NB4 (cell line): Measurements from ENCODE around the gene AHDC1.
"Not testable (repeated sequence)": the region's sequence is repeated elsewhere in the genome, so short reads cannot be mapped to it uniquely, and the experiment has no call there.

Experiments
- DNase-seq: peaks from one replicate; pipeline ENCODE4 v3.0.0; 2010; ENCODE audit warnings: low read depth
- H3K4me3 ChIP-seq: one replicate; pipeline ENCODE4 v1.5.1; 2011; ENCODE audit warnings: mild to moderate bottlenecking, low read depth, low read length, moderate library complexity
- CTCF ChIP-seq: IDR thresholded peaks from one replicate; pipeline ENCODE4 v1.5.1; 2012; ENCODE audit warnings: low read depth, low read length
- MYC ChIP-seq: IDR thresholded peaks from 2 replicates; pipeline ENCODE4 v1.6.1; 2011; ENCODE audit warnings: low read depth, low read length
- POLR2A ChIP-seq: IDR thresholded peaks from 2 replicates; pipeline ENCODE4 v1.6.1; 2011; ENCODE audit warnings: mild to moderate bottlenecking; ENCODE audit not compliant: insufficient read length; ENCODE audit errors: extremely low read depth
- TF ChIP-seq, protein P1 (sequence below): IDR thresholded peaks from 2 replicates; pipeline ENCODE4 v1.6.1; 2011; ENCODE audit warnings: low read depth, low read length

The AHDC1 gene

GRCh38 chr1:27643600-27644368 is 39.8 kb upstream of the AHDC1 start:
- no peak overlapping the region for H3K4me3 ChIP-seq
- DNase-seq = peak; percentile 73
- TF ChIP-seq, protein P1, sequence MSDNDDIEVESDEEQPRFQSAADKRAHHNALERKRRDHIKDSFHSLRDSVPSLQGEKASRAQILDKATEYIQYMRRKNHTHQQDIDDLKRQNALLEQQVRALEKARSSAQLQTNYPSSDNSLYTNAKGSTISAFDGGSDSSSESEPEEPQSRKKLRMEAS = peak; percentile 46; the same call in 1 of the 2 replicates
- TF ChIP-seq POLR2A (no peak), CTCF (peak; percentile 90), MYC (no peak; the same call in 1 of the 2 replicates)

GRCh38 chr1:27640514-27640913 is 36.6 kb upstream of the AHDC1 start:
- DNase-seq, H3K4me3 ChIP-seq: not testable (repeated sequence)

DNA sequence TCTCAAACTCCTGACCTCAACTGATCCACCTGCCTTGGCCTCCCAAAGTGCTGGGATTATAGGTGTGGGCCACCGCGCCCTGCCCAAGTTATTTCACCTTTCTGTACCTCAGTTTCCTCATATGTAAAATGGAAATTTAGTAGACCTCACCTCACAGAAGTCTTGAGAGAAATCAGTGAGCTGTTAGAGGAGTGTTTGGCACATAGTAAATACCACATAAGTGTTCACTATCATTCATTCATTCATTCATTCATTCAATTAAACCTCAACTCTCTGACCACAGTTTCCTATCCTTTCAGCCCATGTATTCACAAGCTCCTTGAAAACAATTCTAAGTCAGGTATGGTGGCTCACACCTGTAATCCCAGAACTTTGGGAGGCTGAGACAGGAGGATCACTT is 34.9 kb upstream of the AHDC1 start:
- TF ChIP-seq POLR2A = no peak
- TF ChIP-seq, protein P1 = no peak
- TF ChIP-seq MYC = no peak
- TF ChIP-seq CTCF = no peak
- H3K4me3 ChIP-seq = no peak overlapping the region
- DNase-seq = no peak

- no peak overlapping the region for H3K4me3 ChIP-seq
- TF ChIP-seq CTCF = no peak
- no peak for TF ChIP-seq MYC
- TF ChIP-seq, protein P1 = no peak
- TF ChIP-seq POLR2A = no peak
- no peak for DNase-seq
Measured at GRCh38 chr1:27638047-27638734, 34.2 kb upstream of the AHDC1 start.

DNA sequence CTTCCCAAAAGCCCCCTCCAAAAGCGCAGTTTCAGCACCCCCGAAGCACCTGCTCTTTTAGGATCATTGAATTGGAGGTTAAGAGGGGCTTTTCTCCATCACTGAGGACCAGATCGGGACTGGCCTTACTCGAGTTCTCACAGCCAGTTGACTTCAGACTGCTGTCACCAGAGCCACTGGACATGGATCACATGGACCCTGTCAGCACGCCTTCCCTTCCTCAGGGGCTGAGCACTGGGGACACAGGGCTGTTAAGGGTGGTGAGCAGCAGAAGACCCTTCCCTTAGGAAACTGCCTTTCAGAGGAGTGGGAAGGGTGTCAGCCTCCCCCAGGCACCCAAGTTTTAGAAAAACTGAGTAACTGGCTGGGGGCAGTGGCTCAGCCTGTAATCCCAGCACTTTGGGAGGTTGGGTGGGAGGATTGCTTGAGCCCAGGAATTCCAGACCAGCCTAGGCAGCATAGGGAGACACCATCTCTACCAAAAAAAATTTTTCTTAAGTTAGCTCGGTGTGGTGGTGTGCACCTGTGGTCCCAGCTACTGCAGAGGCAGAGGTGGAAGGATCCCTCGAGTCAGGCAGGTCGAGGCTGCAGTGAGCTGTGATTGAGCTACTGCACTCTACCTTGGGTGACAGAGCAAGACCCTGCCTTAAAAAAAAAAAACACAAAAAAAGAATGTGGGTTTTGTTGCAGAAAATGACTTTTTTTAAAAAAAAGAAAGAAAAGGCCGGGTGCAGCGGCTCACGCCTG is 31.6 kb upstream of the AHDC1 start:
- TF ChIP-seq CTCF = no peak
- TF ChIP-seq, protein P1 = no peak
- no peak for TF ChIP-seq POLR2A
- TF ChIP-seq MYC = no peak
- DNase-seq = no peak
- no peak overlapping the region for H3K4me3 ChIP-seq

GRCh38 chr1:27634985-27635367 is 31.0 kb upstream of the AHDC1 start, which contains the start of gene FGR:
TSS of gene FGR (minus strand) at chr1:27635185. CDS start at chr1:27623916, 11,269 bp downstream.
- TF ChIP-seq, protein P1 = no peak
- TF ChIP-seq CTCF (no peak), POLR2A (no peak), MYC (no peak)
- DNase-seq = peak; percentile 58
- peak within 1 kb of the TSS; percentile 48 for H3K4me3 ChIP-seq
